ENCODE results near the gene ZNF311. TPM values are rescaled to one million over a fixed set of nuclear protein-coding genes. Genes with fewer than 3 reads are reported as not detected.
A peak's percentile ranks its signal among the peaks of the same experiment; 100 is the strongest.

Gene ZNF311
- total and polyA plus RNA-seq, 2 of the 13 experiments (the other 11 are each of a cell fraction or from before 2014, with no cell fraction given): not detected

DNA sequence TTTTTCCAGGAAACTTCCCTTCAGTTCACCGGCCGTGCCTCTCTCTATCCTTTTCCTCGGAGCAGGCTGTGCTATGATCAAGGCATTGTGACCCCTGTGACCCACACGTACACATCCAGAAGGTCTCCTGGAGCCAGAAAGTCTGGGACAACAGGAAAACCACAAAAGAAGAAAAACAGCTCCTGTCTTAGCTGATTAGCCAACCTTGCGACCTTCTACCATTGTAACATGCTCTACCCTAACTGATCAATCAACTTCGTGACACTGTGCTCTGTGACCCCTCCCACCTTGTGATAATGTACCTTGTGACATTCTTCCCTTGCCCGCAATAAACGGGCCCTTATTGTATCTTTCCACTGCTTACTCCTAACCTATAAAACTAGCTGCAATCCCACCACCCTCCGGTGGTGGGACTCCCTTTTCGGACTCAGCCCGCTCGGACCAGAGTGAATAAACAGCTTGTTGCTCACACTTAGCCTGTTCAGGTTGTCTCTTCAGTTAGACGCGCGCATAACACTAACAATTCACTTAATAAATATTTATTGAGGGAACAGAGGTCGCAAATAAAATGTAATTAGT lies 24.2 kb downstream of the ZNF311 start (continued):
- TF ChIP-seq ZFX (CRISPR knock-in tag; IDR thresholded peaks at IDR 0.05; ENCODE audit: low read depth) (peak; percentile 46; the same call in 1 of the 2 replicates), CENPBD1 (CRISPR knock-in tag; IDR thresholded peaks at IDR 0.05; ENCODE audit: borderline replicate concordance, low read depth) (no peak), ZNF12 (CRISPR knock-in tag; IDR thresholded peaks at IDR 0.05) (0 out of 2 replicates have a peak, but pooled peaks have one; percentile 16), RELA (CRISPR knock-in tag; IDR thresholded peaks at IDR 0.05) (peak; percentile 56; the same call in 1 of the 2 replicates), HDAC1 (CRISPR knock-in tag; IDR thresholded peaks at IDR 0.05) (0 out of 2 replicates have a peak, but pooled peaks have one; percentile 21), ZFP36 (IDR thresholded peaks at IDR 0.05; ENCODE audit: borderline replicate concordance, low read depth, low read length, partially characterized antibody) (no peak), TEAD3 (CRISPR knock-in tag; optimal IDR thresholded peaks at IDR 0.05; ENCODE audit: borderline replicate concordance) (peak; percentile 78), NFE2L2 (IDR thresholded peaks at IDR 0.05; ENCODE audit: low read length) (no peak), ZNF441 (CRISPR knock-in tag; IDR thresholded peaks at IDR 0.05; ENCODE audit: borderline replicate concordance) (no peak), BCL3 (CRISPR knock-in tag; IDR thresholded peaks at IDR 0.05) (peak; percentile 48; the same call in 1 of the 2 replicates), KLF16 (CRISPR knock-in tag; IDR thresholded peaks at IDR 0.05) (no peak), ZNF20 (CRISPR knock-in tag; IDR thresholded peaks at IDR 0.05) (no peak), ISL2 (CRISPR knock-in tag; IDR thresholded peaks at IDR 0.05) (no peak; the same call in 1 of the 2 replicates), ZNF564 (CRISPR knock-in tag; IDR thresholded peaks at IDR 0.05) (peak; percentile 7; the same call in 1 of the 2 replicates), RCOR2 (CRISPR knock-in tag; IDR thresholded peaks at IDR 0.05) (peak; percentile 61; the same call in 1 of the 2 replicates), SIX4 (CRISPR knock-in tag; IDR thresholded peaks at IDR 0.05) (peak; percentile 67; the same call in 1 of the 2 replicates), ELF4 (CRISPR knock-in tag; IDR thresholded peaks at IDR 0.05; ENCODE audit: borderline replicate concordance) (0 out of 2 replicates have a peak, but pooled peaks have one; percentile 45), GLI4 (CRISPR knock-in tag; IDR thresholded peaks at IDR 0.05; ENCODE audit: borderline replicate concordance) (peak; percentile 89; the same call in 1 of the 2 replicates), ZNF766 (CRISPR knock-in tag; IDR thresholded peaks at IDR 0.05; ENCODE audit: borderline replicate concordance) (no peak), GPN1 (CRISPR knock-in tag; IDR thresholded peaks at IDR 0.05; ENCODE audit: borderline replicate concordance) (no peak), ZNF496 (CRISPR knock-in tag; IDR thresholded peaks at IDR 0.05; ENCODE audit: insufficient replicate concordance) (no peak), ZKSCAN5 (CRISPR knock-in tag; IDR thresholded peaks at IDR 0.05) (no peak), ZNF138 (CRISPR knock-in tag; IDR thresholded peaks at IDR 0.05; ENCODE audit: low read depth) (no peak)
- TF ChIP-seq, protein P1, sequence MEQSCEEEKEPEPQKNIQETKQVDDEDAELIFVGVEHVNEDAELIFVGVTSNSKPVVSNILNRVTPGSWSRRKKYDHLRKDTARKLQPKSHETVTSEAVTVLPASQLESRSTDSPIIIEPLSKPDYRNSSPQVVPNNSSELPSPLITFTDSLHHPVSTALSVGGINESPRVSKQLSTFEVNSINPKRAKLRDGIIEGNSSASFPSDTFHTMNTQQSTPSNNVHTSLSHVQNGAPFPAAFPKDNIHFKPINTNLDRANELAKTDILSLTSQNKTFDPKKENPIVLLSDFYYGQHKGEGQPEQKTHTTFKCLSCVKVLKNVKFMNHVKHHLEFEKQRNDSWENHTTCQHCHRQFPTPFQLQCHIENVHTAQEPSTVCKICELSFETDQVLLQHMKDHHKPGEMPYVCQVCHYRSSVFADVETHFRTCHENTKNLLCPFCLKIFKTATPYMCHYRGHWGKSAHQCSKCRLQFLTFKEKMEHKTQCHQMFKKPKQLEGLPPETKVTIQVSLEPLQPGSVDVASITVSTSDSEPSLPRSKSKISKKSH (CRISPR knock-in tag; IDR thresholded peaks at IDR 0.05; ENCODE audit: borderline replicate concordance): no peak
- TF ChIP-seq, protein P2, sequence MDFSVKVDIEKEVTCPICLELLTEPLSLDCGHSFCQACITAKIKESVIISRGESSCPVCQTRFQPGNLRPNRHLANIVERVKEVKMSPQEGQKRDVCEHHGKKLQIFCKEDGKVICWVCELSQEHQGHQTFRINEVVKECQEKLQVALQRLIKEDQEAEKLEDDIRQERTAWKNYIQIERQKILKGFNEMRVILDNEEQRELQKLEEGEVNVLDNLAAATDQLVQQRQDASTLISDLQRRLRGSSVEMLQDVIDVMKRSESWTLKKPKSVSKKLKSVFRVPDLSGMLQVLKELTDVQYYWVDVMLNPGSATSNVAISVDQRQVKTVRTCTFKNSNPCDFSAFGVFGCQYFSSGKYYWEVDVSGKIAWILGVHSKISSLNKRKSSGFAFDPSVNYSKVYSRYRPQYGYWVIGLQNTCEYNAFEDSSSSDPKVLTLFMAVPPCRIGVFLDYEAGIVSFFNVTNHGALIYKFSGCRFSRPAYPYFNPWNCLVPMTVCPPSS (IDR thresholded peaks at IDR 0.05): no peak
